HEK293T (cell line): ENCODE measurements around the gene FKBP8.

Experiments used
- ARNT ChIP-seq: fragments of 450-650 bp; IDR thresholded peaks from 2 replicates; pipeline ENCODE4 v1.6.1; 2017; ENCODE audit warnings: mild to moderate bottlenecking
- BHLHE40 ChIP-seq: fragments of 450-650 bp; IDR thresholded peaks from 2 replicates; pipeline ENCODE4 v1.6.1; 2016; ENCODE audit warnings: mild to moderate bottlenecking, moderate library complexity, borderline replicate concordance
- ELF4 ChIP-seq: fragments of 450-650 bp; IDR thresholded peaks from 2 replicates; pipeline ENCODE4 v1.6.1; 2017; ENCODE audit warnings: antibody characterized with exemption
- FOXK2 ChIP-seq: fragments of 450-650 bp; IDR thresholded peaks from 2 replicates; pipeline ENCODE4 v1.6.1; 2016; ENCODE audit warnings: mild to moderate bottlenecking
- FOXM1 ChIP-seq: fragments of 450-650 bp; IDR thresholded peaks from 2 replicates; pipeline ENCODE4 v1.6.1; 2017; ENCODE audit warnings: mild to moderate bottlenecking, borderline replicate concordance
- HDGF ChIP-seq: fragments of 450-650 bp; IDR thresholded peaks from 2 replicates; pipeline ENCODE4 v1.6.1; 2017; ENCODE audit warnings: antibody characterized with exemption, borderline replicate concordance
- L3MBTL2 ChIP-seq: fragments of 450-650 bp; conservative IDR thresholded peaks from 2 replicates; pipeline ENCODE4 v1.6.1; 2016; ENCODE audit warnings: mild to moderate bottlenecking
- NFRKB ChIP-seq: fragments of 450-650 bp; IDR thresholded peaks from 2 replicates; pipeline ENCODE4 v1.6.1; 2016; ENCODE audit warnings: mild to moderate bottlenecking, moderate library complexity
- SP1 ChIP-seq: fragments of 450-650 bp; IDR thresholded peaks from 2 replicates; pipeline ENCODE4 v1.6.1; 2017
- SUZ12 ChIP-seq: fragments of 450-650 bp; IDR thresholded peaks from 2 replicates; pipeline ENCODE4 v1.6.1; 2016; ENCODE audit warnings: mild to moderate bottlenecking
- ZNF384 ChIP-seq: fragments of 450-650 bp; IDR thresholded peaks from 2 replicates; pipeline ENCODE4 v1.6.1; 2016

GRCh38 chr19:18562086-18562485 lies 18.7 kb upstream of the FKBP8 start:
- TF ChIP-seq ARNT (no peak), ELF4 (no peak), SP1 (no peak), FOXM1 (no peak), BHLHE40 (no peak), ZNF384 (no peak), HDGF (no peak), FOXK2 (no peak), SUZ12 (no peak), L3MBTL2 (no peak), NFRKB (no peak)
